Naive thymus-derived CD4-positive, alpha-beta T cell (primary cell): Measurements from ENCODE around the gene CBX5. TPM values are rescaled to one million over a fixed set of nuclear protein-coding genes. Genes with fewer than 3 reads are reported as not detected.
A peak's percentile ranks its signal among the peaks of the same experiment; 100 is the strongest.

ENCODE experiments used
- ATAC-seq: fragments of 150-1000 bp; cut with Tn5 transposase; 2 replicates; pipeline ENCODE4 v1.10.0; 2021; ENCODE audit warnings: mild to moderate bottlenecking, moderate library complexity
- CTCF ChIA-PET: fragments of 350-600 bp; sonication (Branson Sonifier 250); formaldehyde crosslinking; loops from one replicate; lab custom pipeline; 2021; ENCODE audit warnings: antibody characterized with exemption; lab: Charles Lee
- POLR2A ChIA-PET: fragments of 350-600 bp; sonication (Branson Sonifier 250); formaldehyde crosslinking; loops from one replicate; lab custom pipeline; 2021; ENCODE audit warnings: antibody characterized with exemption, inconsistent platforms; lab: Charles Lee
- DNase-seq, 9 donors: peaks; one replicate each; pipeline versions ENCODE4 v3.0.0 to v3.0.0-alpha.2; 2020 to 2022; ENCODE audit warnings: mixed read lengths in 1 of 9
- H3K27ac ChIP-seq: one replicate; pipeline ENCODE4 v1.7.0; 2013; ENCODE audit warnings: mild to moderate bottlenecking, low read depth, low read length, moderate library complexity
- H3K27me3 ChIP-seq, 2 donors: one replicate each; pipeline ENCODE4 v1.7.0; 2013; ENCODE audit warnings: low read length in 2 of 2, mild to moderate bottlenecking in 2 of 2, moderate library complexity in 2 of 2; ENCODE audit not compliant: control insufficient read depth in 2 of 2, insufficient read depth in 2 of 2
- H3K36me3 ChIP-seq, 3 experiments: 1 replicate in 2 of 3; 2 replicates in 1 of 3; pipeline ENCODE4 v1.7.0; 2013; ENCODE audit warnings: low read length in 3 of 3, mild to moderate bottlenecking in 3 of 3, moderate library complexity in 1 of 3; ENCODE audit not compliant: insufficient read depth in 3 of 3, control insufficient read depth in 2 of 3
- H3K4me1 ChIP-seq, 2 donors: one replicate each; pipeline ENCODE4 v1.7.0; 2013; ENCODE audit warnings: low read length in 2 of 2, mild to moderate bottlenecking in 2 of 2, moderate library complexity in 1 of 2; ENCODE audit not compliant: control insufficient read depth in 2 of 2, insufficient read depth in 2 of 2
- H3K4me3 ChIP-seq: 2 replicates; pipeline ENCODE4 v1.7.0; 2013; ENCODE audit warnings: mild to moderate bottlenecking, low read length
- H3K9me3 ChIP-seq, 3 experiments: 1 replicate in 2 of 3; 2 replicates in 1 of 3; pipeline ENCODE4 v1.7.0; 2013; ENCODE audit warnings: low read length in 3 of 3; ENCODE audit not compliant: control insufficient read depth in 2 of 3
- H3K27ac Mint-ChIP-seq, 9 donors: one replicate each; pipeline ENCODE4 v1.8.0; 2020 to 2022; ENCODE audit warnings: mixed read lengths in 9 of 9, mild to moderate bottlenecking in 8 of 9, moderate library complexity in 5 of 9, inconsistent platforms in 2 of 9
- H3K27me3 Mint-ChIP-seq, 5 donors: one replicate each; pipeline ENCODE4 v1.8.0; 2021 to 2022; ENCODE audit warnings: mixed read lengths in 5 of 5, mild to moderate bottlenecking in 1 of 5
- H3K36me3 Mint-ChIP-seq, 5 donors: one replicate each; pipeline ENCODE4 v1.8.0; 2020 to 2022; ENCODE audit warnings: mixed read lengths in 5 of 5, mild to moderate bottlenecking in 3 of 5, inconsistent platforms in 1 of 5
- H3K4me1 Mint-ChIP-seq, 7 donors: one replicate each; pipeline ENCODE4 v1.8.0; 2020 to 2022; ENCODE audit warnings: mixed read lengths in 7 of 7, mild to moderate bottlenecking in 3 of 7, inconsistent platforms in 1 of 7
- H3K4me3 Mint-ChIP-seq, 10 donors: one replicate each; pipeline ENCODE4 v1.8.0; 2020 to 2022; ENCODE audit warnings: mild to moderate bottlenecking in 10 of 10, mixed read lengths in 10 of 10, moderate library complexity in 6 of 10, inconsistent platforms in 2 of 10
- H3K9me3 Mint-ChIP-seq, 11 donors: one replicate each; pipeline ENCODE4 v1.8.0; 2020 to 2022; ENCODE audit warnings: mixed read lengths in 11 of 11, mild to moderate bottlenecking in 4 of 11, inconsistent platforms in 1 of 11, moderate library complexity in 1 of 11
- intact Hi-C, 2 donors: fragments of 100-400 bp; cut with micrococcal nuclease; formaldehyde crosslinking; loops; one replicate each; pipeline ENCODE4 v1.15.1; 2023
- polyA plus RNA-seq, 2 donors: library from polyadenylated mRNA; unstranded; fragments of 300-500 nt; fragmentation: Illumina TruSeq; gene quantifications; one replicate each; pipeline ENCODE4 v1.2.3, GENCODE V29; 2021
- total RNA-seq, 6 experiments: library from RNA in 5 of 6; stranded (reverse) in 5 of 6; gene quantifications; 1 replicate in 5 of 6; 2 replicates in 1 of 6; pipeline ENCODE4 v1.2.3 and lab custom pipeline; 2021 to 2026

The CBX5 gene
- total and polyA plus RNA-seq, 7 experiments from 2014 or later = 28.2 to 133 (median 51.9) TPM

- CTCF ChIA-PET = interaction anchor here (1.4 kb wide), 1 partner anchor 9 kb away, joined by 4 read pairs; no protein-coding TSS in a partner anchor
- POLR2A ChIA-PET = interaction anchor here (0.6 to 2.2 kb wide), 3 partner anchors 12 to 33 kb away, joined by 4 to 8 read pairs (median 5); partner anchors contain the start of genes CBX5 and HNRNPA1
- intact Hi-C loops = no loop called here
- Histone ChIP-seq H3K27me3 (peaks cover 9 to 19% of the 10 kb centered on the region in 2 donors), H3K27ac (no peak within 1 kb of the TSS), H3K9me3 (no peaks in the 10 kb centered on the region), H3K36me3 (no peaks in the 10 kb centered on the region), H3K4me3 (no peak within 1 kb of the TSS), H3K4me1 (peaks cover 0 to 8% of the 10 kb centered on the region in 2 donors)
- no peaks in the 10 kb centered on the region for H3K36me3 Mint-ChIP-seq
- H3K4me1 Mint-ChIP-seq = peaks cover 6 to 43% (median 16%) of the 10 kb centered on the region in 7 donors
- ATAC-seq (peak; percentile 67), DNase-seq (peak in 3 of 9 donors; percentile 25 to 48 (median 28))
- H3K9me3 Mint-ChIP-seq = no peaks in the 10 kb centered on the region
- peak within 1 kb of the TSS in 9 of 10 donors; percentile 36 to 73 (median 54) for H3K4me3 Mint-ChIP-seq
- H3K27ac Mint-ChIP-seq = no peak within 1 kb of the TSS
- peaks cover 38 to 75% (median 46%) of the 10 kb centered on the region in 5 donors for H3K27me3 Mint-ChIP-seq
Observed at GRCh38 chr12:54300732-54301427, 21.0 kb upstream of the CBX5 start, which contains the start of gene NFE2. Gene NFE2, minus strand, starts transcription at chr12:54301015. Its CDS starts 5,767 bp downstream, at chr12:54295248.

DNA sequence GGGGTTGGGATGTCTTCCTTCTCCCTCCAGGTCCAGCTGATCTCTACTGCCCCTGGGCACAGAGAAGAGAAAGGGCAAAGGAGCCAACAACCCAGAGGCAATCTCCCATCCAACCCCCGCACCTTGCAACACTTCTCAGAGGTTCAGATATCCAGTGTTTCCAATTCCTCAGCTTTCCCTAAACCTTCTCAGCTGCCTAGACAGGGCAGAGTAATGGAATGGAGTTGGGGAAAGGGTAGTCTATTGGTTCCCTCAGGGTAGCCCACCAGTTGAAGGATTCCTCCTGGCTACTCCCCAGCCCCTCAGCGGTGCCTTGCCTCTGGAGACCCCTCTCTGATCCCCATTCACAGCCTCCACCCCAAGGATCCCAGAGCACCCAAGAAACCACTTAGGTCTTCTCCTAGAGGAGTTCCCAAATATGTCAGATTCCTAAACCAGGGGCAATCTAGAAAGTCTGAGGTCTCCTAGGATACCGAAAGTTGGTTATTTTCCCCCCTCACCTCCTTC is 20.4 kb upstream of the CBX5 start:
- Histone ChIP-seq H3K4me3 (no peak overlapping the region), H3K36me3 (no peaks in the 10 kb centered on the region), H3K9me3 (no peaks in the 10 kb centered on the region), H3K27ac (no peak overlapping the region), H3K27me3 (peaks cover 9 to 19% of the 10 kb centered on the region in 2 donors), H3K4me1 (peaks cover 0 to 8% of the 10 kb centered on the region in 2 donors)
- intact Hi-C loops = no loop called here
- no peak for ATAC-seq
- CTCF ChIA-PET = interaction anchor here (1.2 to 1.9 kb wide), 3 partner anchors 25 to 111 kb away, joined by 4 to 5 read pairs (median 4); partner anchors contain the start of gene COPZ1
- Mint-ChIP-seq H3K9me3 (no peaks in the 10 kb centered on the region), H3K27ac (no peak overlapping the region), H3K27me3 (peaks cover 38 to 74% (median 46%) of the 10 kb centered on the region in 5 donors), H3K4me3 (peak overlapping the region in 4 of 10 donors; percentile 52 to 71 (median 66)), H3K36me3 (no peaks in the 10 kb centered on the region), H3K4me1 (peaks cover 6 to 43% (median 16%) of the 10 kb centered on the region in 7 donors)
- POLR2A ChIA-PET = interaction anchor here (2.2 kb wide), 1 partner anchor 19 kb away, joined by 8 read pairs; the partner anchor contains the start of genes CBX5 and HNRNPA1
- no peak for DNase-seq

GRCh38 chr12:54299515-54300224 is 19.7 kb upstream of the CBX5 start:
- Histone ChIP-seq H3K4me1 (peaks cover 0 to 8% of the 10 kb centered on the region in 2 donors), H3K36me3 (no peaks in the 10 kb centered on the region), H3K4me3 (no peak overlapping the region), H3K9me3 (no peaks in the 10 kb centered on the region), H3K27me3 (peaks cover 9 to 19% of the 10 kb centered on the region in 2 donors), H3K27ac (no peak overlapping the region)
- Mint-ChIP-seq H3K27ac (no peak overlapping the region), H3K4me1 (peaks cover 6 to 45% (median 16%) of the 10 kb centered on the region in 7 donors), H3K9me3 (no peaks in the 10 kb centered on the region), H3K27me3 (peaks cover 38 to 69% (median 44%) of the 10 kb centered on the region in 5 donors), H3K36me3 (no peaks in the 10 kb centered on the region), H3K4me3 (peak overlapping the region in 1 of 10 donors; percentile 67)
- ChIA-PET POLR2A (interaction anchor here (1.1 to 1.5 kb wide), 2 partner anchors 10 to 20 kb away, joined by 3 to 4 read pairs; partner anchors contain the start of gene CBX5), CTCF (interaction anchor here (0.8 to 1.9 kb wide), 5 partner anchors 25 to 111 kb away, joined by 4 to 5 read pairs (median 4); partner anchors contain the start of gene COPZ1)
- DNase-seq = no peak
- intact Hi-C loops = no loop called here
- ATAC-seq = no peak

DNA sequence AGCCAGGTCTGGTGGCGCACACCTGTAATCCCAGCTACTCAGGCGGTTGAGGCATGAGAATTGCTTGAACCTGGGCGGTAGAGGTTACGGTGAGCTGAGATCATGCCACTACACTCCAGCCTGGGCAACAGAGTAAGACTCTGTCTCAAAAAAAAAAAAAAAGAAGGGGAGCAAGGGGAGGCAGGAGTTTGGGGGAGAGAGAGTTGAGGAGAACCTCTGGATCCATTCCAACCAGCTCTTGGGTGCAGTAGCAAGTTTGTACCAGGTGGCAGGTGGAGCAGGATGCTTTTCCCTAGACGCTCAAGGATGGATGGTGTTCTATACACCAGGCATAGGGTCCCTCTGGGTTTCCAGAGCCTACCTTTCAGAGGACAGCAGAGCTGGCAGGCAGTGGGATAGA is 19.0 kb upstream of the CBX5 start:
- Mint-ChIP-seq H3K36me3 (no peaks in the 10 kb centered on the region), H3K27ac (peak overlapping the region in 1 of 9 donors; percentile 68), H3K4me3 (peak overlapping the region in 1 of 10 donors; percentile 39), H3K9me3 (no peaks in the 10 kb centered on the region), H3K4me1 (peaks cover 6 to 40% (median 14%) of the 10 kb centered on the region in 7 donors), H3K27me3 (peaks cover 37 to 62% (median 40%) of the 10 kb centered on the region in 5 donors)
- no peak for DNase-seq
- Histone ChIP-seq H3K36me3 (no peaks in the 10 kb centered on the region), H3K27ac (no peak overlapping the region), H3K4me3 (no peak overlapping the region), H3K9me3 (no peaks in the 10 kb centered on the region), H3K27me3 (peaks cover 9 to 19% of the 10 kb centered on the region in 2 donors), H3K4me1 (peaks cover 0 to 6% of the 10 kb centered on the region in 2 donors)
- POLR2A ChIA-PET = interaction anchor here (0.9 to 1.5 kb wide), 3 partner anchors 9 to 19 kb away, joined by 3 to 7 read pairs (median 4); partner anchors contain the start of genes CBX5 and HNRNPA1
- CTCF ChIA-PET = interaction anchor here (0.8 to 1.9 kb wide), 6 partner anchors 26 to 112 kb away, joined by 4 to 5 read pairs (median 4); partner anchors contain the start of gene COPZ1
- ATAC-seq = no peak
- intact Hi-C loops = no loop called here

- Mint-ChIP-seq H3K9me3 (no peaks in the 10 kb centered on the region), H3K36me3 (no peaks in the 10 kb centered on the region), H3K27me3 (peaks cover 16 to 42% (median 21%) of the 10 kb centered on the region in 5 donors), H3K27ac (peak overlapping the region in 1 of 9 donors; percentile 7), H3K4me3 (no peak overlapping the region), H3K4me1 (peaks cover 6 to 37% (median 12%) of the 10 kb centered on the region in 7 donors)
- H3K4me3 ChIP-seq = no peak overlapping the region
- peaks cover 6 to 9% of the 10 kb centered on the region in 2 donors for H3K27me3 ChIP-seq
- peak overlapping the region; percentile 18 for H3K27ac ChIP-seq
- H3K9me3 ChIP-seq = no peaks in the 10 kb centered on the region
- H3K36me3 ChIP-seq = no peaks in the 10 kb centered on the region
- POLR2A ChIA-PET = interaction anchor here (0.6 to 2.0 kb wide), 2 partner anchors 10 to 32 kb away, joined by 5 to 6 read pairs; no protein-coding TSS in a partner anchor
- CTCF ChIA-PET = interaction anchor here (0.6 to 6.1 kb wide), 6 partner anchors 28 to 83 kb away, joined by 3 to 41 read pairs (median 4); partner anchors contain the start of gene COPZ1
- H3K4me1 ChIP-seq = peaks cover 0 to 4% of the 10 kb centered on the region in 2 donors
- intact Hi-C loops = no loop called here
- no peak for ATAC-seq
- DNase-seq = no peak
Observed at GRCh38 chr12:54296393-54297099, 16.6 kb upstream of the CBX5 start.
